GM21529 (cell line): ENCODE results near the gene SLC5A11.
"Not testable (repeated sequence)": the region's sequence is repeated elsewhere in the genome, so short reads cannot be mapped to it uniquely, and the experiment has no call there.

Source experiments
- ATAC-seq: cut with Tn5 transposase; IDR thresholded peaks from one replicate; pipeline ENCODE4 v1.9.1; 2021; ENCODE audit not compliant: unreplicated experiment

Gene SLC5A11

GRCh38 chr16:24856871-24857270, 11.1 kb downstream of the SLC5A11 start:
- ATAC-seq: not testable (repeated sequence)

- ATAC-seq: no peak
These were observed 12.7 kb downstream of the SLC5A11 start for GRCh38 chr16:24858219-24859041.

GRCh38 chr16:24861461-24861860, 15.7 kb downstream of the SLC5A11 start:
- no peak for ATAC-seq

GRCh38 chr16:24863582-24864437, 18.0 kb downstream of the SLC5A11 start:
- ATAC-seq: no peak

- no peak for ATAC-seq
These were observed 23.3 kb downstream of the SLC5A11 start for GRCh38 chr16:24869033-24869432.

- no peak for ATAC-seq
These were observed 26.1 kb downstream of the SLC5A11 start for GRCh38 chr16:24871891-24872290.

GRCh38 chr16:24873028-24873427, 27.3 kb downstream of the SLC5A11 start:
- ATAC-seq: no peak

- ATAC-seq: no peak
These were observed 29.7 kb downstream of the SLC5A11 start for GRCh38 chr16:24875466-24875865.

GRCh38 chr16:24876231-24876630, 30.5 kb downstream of the SLC5A11 start:
- ATAC-seq: no peak

GRCh38 chr16:24879684-24880083, 33.9 kb downstream of the SLC5A11 start:
- no peak for ATAC-seq

GRCh38 chr16:24883714-24884151, 38.0 kb downstream of the SLC5A11 start:
- ATAC-seq: no peak

- ATAC-seq: no peak
These were observed 41.7 kb downstream of the SLC5A11 start for GRCh38 chr16:24887472-24887871.

- no peak for ATAC-seq
These were observed 45.0 kb downstream of the SLC5A11 start for GRCh38 chr16:24890746-24891145.

- no peak for ATAC-seq
These were observed 50.7 kb downstream of the SLC5A11 start for GRCh38 chr16:24896439-24896838.

- not testable (repeated sequence) for ATAC-seq
These were observed 51.8 kb downstream of the SLC5A11 start for GRCh38 chr16:24897522-24897921.

- no peak for ATAC-seq
These were observed 54.5 kb downstream of the SLC5A11 start for GRCh38 chr16:24900230-24900629.

GRCh38 chr16:24906199-24906808, 60.5 kb downstream of the SLC5A11 start:
- no peak for ATAC-seq

GRCh38 chr16:24906901-24907300, 61.1 kb downstream of the SLC5A11 start:
- ATAC-seq: no peak

- no peak for ATAC-seq
These were observed 63.0 kb downstream of the SLC5A11 start for GRCh38 chr16:24908716-24909115.

GRCh38 chr16:24909856-24910255, 64.1 kb downstream of the SLC5A11 start:
- ATAC-seq: no peak

- ATAC-seq: no peak
These were observed 69.3 kb downstream of the SLC5A11 start for GRCh38 chr16:24915019-24915418.
